HEK293 (cell line): ENCODE data around the gene CRIP1.

Experiments used
- CTCF ChIA-PET: fragments of 350-600 bp; formaldehyde crosslinking; extraction: SDS; loops from one replicate; lab custom pipeline; 2021; ENCODE audit warnings: antibody characterized with exemption; lab: Yijun Ruan, JAX
- POLR2A ChIA-PET: fragments of 300-600 bp; formaldehyde crosslinking; extraction: SDS; loops from one replicate; lab custom pipeline; 2020; ENCODE audit warnings: antibody characterized with exemption, inconsistent platforms; lab: Yijun Ruan, JAX
- H3K27ac ChIP-seq: fragments of 200-500 bp; sonication (Bioruptor generic); 2 replicates; pipeline ENCODE4 v1.5.1; 2014; ENCODE audit warnings: low read depth, low read length, control low read depth, inconsistent platforms; ENCODE audit errors: extremely low read depth
- H3K36me3 ChIP-seq, 2 experiments: fragments of 200-500 bp in 1 of 2; sonication (Bioruptor generic) in 1 of 2; 1 replicate in 1 of 2; 2 replicates in 1 of 2; pipeline ENCODE4 v1.5.1; 2014 to 2017; ENCODE audit warnings: inconsistent platforms in 2 of 2, low read length in 2 of 2; ENCODE audit not compliant: control insufficient read depth in 2 of 2, insufficient read depth in 1 of 2
- H3K4me1 ChIP-seq: fragments of 200-500 bp; sonication (Bioruptor generic); 2 replicates; pipeline ENCODE4 v1.5.1; 2014; ENCODE audit warnings: mild to moderate bottlenecking, low read length, inconsistent platforms; ENCODE audit not compliant: control insufficient read depth, insufficient read depth
- H3K4me3 ChIP-seq: 2 replicates; pipeline ENCODE4 v1.5.1; 2011; ENCODE audit warnings: low read depth, mild to moderate bottlenecking, control low read depth, low read length, moderate library complexity
- H3K9me3 ChIP-seq: fragments of 200-500 bp; sonication (Bioruptor generic); 2 replicates; pipeline ENCODE4 v1.5.1; 2014; ENCODE audit warnings: low read depth, low read length, inconsistent platforms; ENCODE audit not compliant: control insufficient read depth, insufficient read depth
- GLIS2 ChIP-seq: fragments of 450-650 bp; formaldehyde crosslinking; IDR thresholded peaks from 2 replicates; pipeline ENCODE4 v1.5.1; 2016; ENCODE audit warnings: missing biosample characterization, missing genetic modification characterization
- HOXA7 ChIP-seq: sonication (generic); formaldehyde crosslinking; IDR thresholded peaks from 2 replicates; pipeline ENCODE4 v1.8.1; 2022; ENCODE audit warnings: missing genetic modification reagents, borderline replicate concordance
- PATZ1 ChIP-seq: fragments of 450-650 bp; formaldehyde crosslinking; IDR thresholded peaks from 2 replicates; pipeline ENCODE4 v1.5.1; 2016; ENCODE audit warnings: missing biosample characterization, missing genetic modification characterization
- SCRT2 ChIP-seq: fragments of 450-650 bp; formaldehyde crosslinking; IDR thresholded peaks from 2 replicates; pipeline ENCODE4 v1.5.1; 2016; ENCODE audit warnings: missing biosample characterization, missing genetic modification characterization
- SP2 ChIP-seq: fragments of 450-650 bp; formaldehyde crosslinking; IDR thresholded peaks from 2 replicates; pipeline ENCODE4 v1.5.1; 2016; ENCODE audit warnings: missing biosample characterization, missing genetic modification characterization
- SP3 ChIP-seq: fragments of 450-650 bp; formaldehyde crosslinking; IDR thresholded peaks from 2 replicates; pipeline ENCODE4 v1.5.1; 2016; ENCODE audit warnings: missing biosample characterization, missing genetic modification characterization
- TRIM28 ChIP-seq: IDR thresholded peaks from 2 replicates; pipeline ENCODE4 v1.6.1; 2011; ENCODE audit warnings: low read length, control low read depth, borderline replicate concordance
- ZBTB20 ChIP-seq: fragments of 450-650 bp; formaldehyde crosslinking; IDR thresholded peaks from 2 replicates; pipeline ENCODE4 v1.5.1; 2016; ENCODE audit warnings: missing biosample characterization, missing genetic modification characterization
- ZBTB21 ChIP-seq: fragments of 450-650 bp; formaldehyde crosslinking; IDR thresholded peaks from 2 replicates; pipeline ENCODE4 v1.5.1; 2017; ENCODE audit warnings: missing biosample characterization, missing genetic modification characterization
- ZBTB44 ChIP-seq: fragments of 450-650 bp; IDR thresholded peaks from 2 replicates; pipeline ENCODE4 v1.5.1; 2018; ENCODE audit warnings: missing biosample characterization, mild to moderate bottlenecking, missing genetic modification characterization
- ZFHX2 ChIP-seq: fragments of 450-650 bp; formaldehyde crosslinking; conservative IDR thresholded peaks from 2 replicates; pipeline ENCODE4 v1.5.1; 2016; ENCODE audit warnings: missing biosample characterization, missing genetic modification characterization
- ZFP69B ChIP-seq: fragments of 450-650 bp; formaldehyde crosslinking; IDR thresholded peaks from 2 replicates; pipeline ENCODE4 v1.5.1; 2016; ENCODE audit warnings: missing biosample characterization, missing genetic modification characterization
- ZNF16 ChIP-seq: fragments of 450-650 bp; formaldehyde crosslinking; IDR thresholded peaks from 2 replicates; pipeline ENCODE4 v1.5.1; 2016; ENCODE audit warnings: low read depth, missing biosample characterization, missing genetic modification characterization
- ZNF211 ChIP-seq: fragments of 450-650 bp; formaldehyde crosslinking; IDR thresholded peaks from 2 replicates; pipeline ENCODE4 v1.5.1; 2016; ENCODE audit warnings: low read depth, missing biosample characterization, missing genetic modification characterization
- ZNF239 ChIP-seq: fragments of 450-650 bp; formaldehyde crosslinking; IDR thresholded peaks from 2 replicates; pipeline ENCODE4 v1.5.1; 2016; ENCODE audit warnings: missing biosample characterization, missing genetic modification characterization
- ZNF449 ChIP-seq: fragments of 450-650 bp; formaldehyde crosslinking; IDR thresholded peaks from 2 replicates; pipeline ENCODE4 v1.5.1; 2017; ENCODE audit warnings: missing biosample characterization, mild to moderate bottlenecking, missing genetic modification characterization, moderate library complexity
- ZNF514 ChIP-seq: fragments of 450-650 bp; formaldehyde crosslinking; IDR thresholded peaks from 2 replicates; pipeline ENCODE4 v1.5.1; 2016; ENCODE audit warnings: missing biosample characterization, missing genetic modification characterization
- ZNF580 ChIP-seq: fragments of 450-650 bp; formaldehyde crosslinking; IDR thresholded peaks from 2 replicates; pipeline ENCODE4 v1.5.1; 2016; ENCODE audit warnings: missing biosample characterization, missing genetic modification characterization
- ZNF585B ChIP-seq: fragments of 450-650 bp; formaldehyde crosslinking; IDR thresholded peaks from 2 replicates; pipeline ENCODE4 v1.5.1; 2016; ENCODE audit warnings: missing biosample characterization, missing genetic modification characterization
- ZNF639 ChIP-seq: fragments of 450-650 bp; formaldehyde crosslinking; IDR thresholded peaks from 2 replicates; pipeline ENCODE4 v1.5.1; 2016; ENCODE audit warnings: missing biosample characterization, missing genetic modification characterization
- ZNF658 ChIP-seq: fragments of 450-650 bp; formaldehyde crosslinking; IDR thresholded peaks from 2 replicates; pipeline ENCODE4; 2016; ENCODE audit warnings: missing biosample characterization, missing genetic modification characterization
- ZNF701 ChIP-seq: fragments of 450-650 bp; formaldehyde crosslinking; IDR thresholded peaks from 2 replicates; pipeline ENCODE4 v1.5.1; 2016; ENCODE audit warnings: missing biosample characterization, missing genetic modification characterization
- ZNF768 ChIP-seq: fragments of 450-650 bp; formaldehyde crosslinking; IDR thresholded peaks from 2 replicates; pipeline ENCODE4 v1.5.1; 2018; ENCODE audit warnings: missing biosample characterization, mild to moderate bottlenecking, missing genetic modification characterization
- ZNF785 ChIP-seq: fragments of 450-650 bp; formaldehyde crosslinking; IDR thresholded peaks from 2 replicates; pipeline ENCODE4 v1.5.1; 2016; ENCODE audit warnings: missing biosample characterization, missing genetic modification characterization
- ZNF791 ChIP-seq: fragments of 450-650 bp; formaldehyde crosslinking; IDR thresholded peaks from 2 replicates; pipeline ENCODE4 v1.5.1; 2016; ENCODE audit warnings: missing biosample characterization, missing genetic modification characterization
- ZSCAN4 ChIP-seq: fragments of 450-650 bp; formaldehyde crosslinking; IDR thresholded peaks from 2 replicates; pipeline ENCODE4 v1.5.1; 2017; ENCODE audit warnings: missing biosample characterization, missing genetic modification characterization

The CRIP1 gene

GRCh38 chr14:105490572-105491365, 4.1 kb downstream of the CRIP1 start, which contains the start of gene TEDC1 (continued):
- TF ChIP-seq HOXA7 (CRISPR knock-in tag) = no peak
- TF ChIP-seq ZNF768 (tag by site-specific recombination) = no peak
- TF ChIP-seq ZNF785 (tag by site-specific recombination) = no peak
- no peak for TF ChIP-seq ZNF514
- no peak for TF ChIP-seq ZNF791 (tag by site-specific recombination)
- TF ChIP-seq ZNF639 = peak; percentile 81
- no peak for TF ChIP-seq ZNF16 (tag by site-specific recombination)
- TF ChIP-seq ZNF211 (tag by site-specific recombination) = no peak
- TF ChIP-seq PATZ1 (tag by site-specific recombination) = peak; percentile 9
- TF ChIP-seq SCRT2 (tag by site-specific recombination) = peak; percentile 87
- no peak for TF ChIP-seq ZNF658 (tag by site-specific recombination)
- no peak; the same call in 1 of the 2 replicates for TF ChIP-seq ZNF580 (tag by site-specific recombination)
- no peak for TF ChIP-seq ZNF701
- TF ChIP-seq ZBTB20 (tag by site-specific recombination) = peak; percentile 63; the same call in 1 of the 2 replicates
- TF ChIP-seq ZBTB21 (tag by site-specific recombination) = 0 out of 2 replicates have a peak, but pooled peaks have one; percentile 45
- TF ChIP-seq ZFP69B (tag by site-specific recombination) = peak; percentile 72

GRCh38 chr14:105491366-105491973, 4.8 kb downstream of the CRIP1 start:
- ChIA-PET CTCF (interaction anchor here (0.6 to 5.0 kb wide), 5 partner anchors 10 to 851 kb away, joined by 3 to 83 read pairs (median 3); no protein-coding TSS in a partner anchor), POLR2A (interaction anchor here (0.6 to 1.3 kb wide), 11 partner anchors 9 to 694 kb away, joined by 3 to 19 read pairs (median 4); no protein-coding TSS in a partner anchor)
- peak overlapping the region; percentile 81 for H3K4me3 ChIP-seq
- H3K9me3 ChIP-seq = no peaks in the 10 kb centered on the region
- peaks cover 0 to 18% of the 10 kb centered on the region in 2 experiments; a peak in 1 of 3 replicates for H3K36me3 ChIP-seq
- H3K4me1 ChIP-seq = peaks cover 5% of the 10 kb centered on the region
- H3K27ac ChIP-seq = peak overlapping the region; percentile 85
- TF ChIP-seq TRIM28 (no peak), SP2 (tag by site-specific recombination) (peak; percentile 56), ZSCAN4 (tag by site-specific recombination) (no peak), ZBTB44 (tag by site-specific recombination) (0 out of 2 replicates have a peak, but pooled peaks have one; percentile 34), ZNF239 (tag by site-specific recombination) (no peak), GLIS2 (0 out of 2 replicates have a peak, but pooled peaks have one; percentile 34), SP3 (peak; percentile 73), ZNF639 (no peak), ZNF585B (tag by site-specific recombination) (no peak), ZFHX2 (tag by site-specific recombination) (peak; percentile 38), ZNF449 (tag by site-specific recombination) (no peak), ZNF16 (tag by site-specific recombination) (no peak)
